ENCODE results near the gene LAPTM5. TPM values are rescaled to one million over a fixed set of nuclear protein-coding genes. Genes with fewer than 3 reads are reported as not detected.

The LAPTM5 gene
- total and polyA plus RNA-seq, 2 of the 8 experiments (the other 6 are each of a cell fraction or from before 2014, with no cell fraction given): 0.37 to 1.4 TPM

DNA sequence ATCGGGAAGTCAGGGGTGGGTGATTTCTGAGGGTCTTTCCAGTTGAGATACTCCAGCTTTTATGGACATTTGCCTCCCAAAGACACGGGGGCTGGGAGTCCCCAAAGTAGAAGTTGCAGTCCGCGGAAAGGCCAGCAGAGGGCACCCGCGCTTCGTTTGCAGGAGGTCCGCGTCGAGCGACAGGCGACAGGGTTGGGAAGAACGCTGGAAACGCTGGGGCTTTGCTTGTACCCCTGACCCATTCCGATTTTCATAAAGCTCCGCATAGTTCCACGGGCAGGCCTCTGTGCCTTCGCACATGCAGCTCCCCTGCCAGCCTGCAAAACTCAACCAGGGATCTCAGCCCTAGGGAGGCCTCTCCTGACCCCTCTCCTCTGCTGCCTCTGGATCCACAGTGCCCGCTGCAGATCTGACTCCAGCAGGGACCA is 44.2 kb upstream of the LAPTM5 start (continued):
- TF ChIP-seq, protein P1, sequence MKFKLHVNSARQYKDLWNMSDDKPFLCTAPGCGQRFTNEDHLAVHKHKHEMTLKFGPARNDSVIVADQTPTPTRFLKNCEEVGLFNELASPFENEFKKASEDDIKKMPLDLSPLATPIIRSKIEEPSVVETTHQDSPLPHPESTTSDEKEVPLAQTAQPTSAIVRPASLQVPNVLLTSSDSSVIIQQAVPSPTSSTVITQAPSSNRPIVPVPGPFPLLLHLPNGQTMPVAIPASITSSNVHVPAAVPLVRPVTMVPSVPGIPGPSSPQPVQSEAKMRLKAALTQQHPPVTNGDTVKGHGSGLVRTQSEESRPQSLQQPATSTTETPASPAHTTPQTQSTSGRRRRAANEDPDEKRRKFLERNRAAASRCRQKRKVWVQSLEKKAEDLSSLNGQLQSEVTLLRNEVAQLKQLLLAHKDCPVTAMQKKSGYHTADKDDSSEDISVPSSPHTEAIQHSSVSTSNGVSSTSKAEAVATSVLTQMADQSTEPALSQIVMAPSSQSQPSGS (IDR thresholded peaks at IDR 0.05; ENCODE audit: low read length): no peak
- no peak for TF ChIP-seq TAF1 (IDR thresholded peaks at IDR 0.05; ENCODE audit: low read depth, low read length)
